Umbilical cord (tissue), 2 donors: ENCODE results near the gene BTBD1. TPM values are rescaled to one million over a fixed set of nuclear protein-coding genes. Genes with fewer than 3 reads are reported as not detected.
"Not testable (repeated sequence)": the region's sequence is repeated elsewhere in the genome, so short reads cannot be mapped to it uniquely, and the experiment has no call there.

ENCODE experiments used
- DNase-seq: peaks from one replicate; pipeline ENCODE4 v3.0.0-alpha.2; 2015; ENCODE audit warnings: low spot score
- total RNA-seq: library from RNA; depleted of rRNA; stranded (reverse); fragments of >200 nt; gene quantifications from one replicate; pipeline ENCODE4 v1.2.3, GENCODE V29; 2014; ENCODE audit warnings: low replicate concordance; ENCODE audit not compliant: insufficient read depth

The BTBD1 gene
- total RNA-seq, 1 donor from 2014 or later, result 65.5 TPM

GRCh38 chr15:83094583-83094982, 27.5 kb upstream of the BTBD1 start:
- no peak for DNase-seq

DNA sequence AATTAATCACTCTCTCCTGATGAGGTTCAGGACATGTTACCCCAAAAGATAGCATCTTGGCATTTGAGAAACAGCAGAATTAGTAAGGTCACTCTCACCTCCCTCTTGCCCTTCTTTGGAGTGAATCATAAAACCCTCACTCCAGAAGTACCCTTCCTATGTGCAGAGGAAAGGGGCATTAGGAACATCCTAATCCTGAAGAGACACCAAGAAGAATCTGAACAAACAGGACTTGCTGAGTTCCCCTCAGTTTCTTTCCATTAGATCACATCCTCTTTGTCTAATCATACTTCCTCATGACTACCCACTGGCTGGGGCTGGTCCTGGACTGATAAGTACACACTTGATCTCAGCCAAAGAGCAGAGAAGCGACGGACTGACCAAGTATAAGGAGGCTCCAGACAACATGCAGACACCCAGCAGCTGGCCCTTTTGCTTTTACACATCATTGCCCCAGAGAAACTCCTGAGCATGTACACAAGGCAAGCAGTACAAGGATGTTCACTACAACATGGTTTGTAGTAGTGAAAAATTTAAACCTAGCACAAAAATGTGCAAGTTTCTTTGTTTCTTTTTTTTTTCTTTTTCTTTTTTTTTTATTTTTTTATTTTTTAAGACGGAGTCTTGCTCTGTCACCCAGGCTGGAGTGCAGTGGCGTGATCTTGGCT, 25.4 kb upstream of the BTBD1 start:
- peak; percentile 66 for DNase-seq

DNA sequence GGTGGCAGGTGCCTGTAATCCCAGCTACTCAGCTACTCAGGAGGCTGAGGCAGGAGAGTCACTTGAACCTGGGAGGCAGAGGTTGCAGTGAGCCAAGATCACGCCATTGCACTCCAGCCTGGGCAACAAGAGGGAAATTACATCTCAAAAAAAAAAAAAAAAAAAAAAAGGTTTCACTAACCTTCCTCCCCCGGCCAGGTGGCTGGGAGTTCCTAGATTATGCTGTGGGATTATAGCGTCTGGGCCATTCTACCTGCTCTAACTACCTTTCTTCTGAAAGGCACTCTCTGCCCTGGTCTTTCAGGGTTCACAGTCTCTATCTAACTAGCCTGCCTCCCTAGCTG, 24.9 kb upstream of the BTBD1 start:
- DNase-seq, result not testable (repeated sequence)

- DNase-seq, result no peak
Observed at GRCh38 chr15:83090465-83090864, 23.4 kb upstream of the BTBD1 start.

- DNase-seq, result no peak
Observed at GRCh38 chr15:83088876-83089275, 21.8 kb upstream of the BTBD1 start.

GRCh38 chr15:83087576-83087975, 20.5 kb upstream of the BTBD1 start:
- DNase-seq, result no peak

DNA sequence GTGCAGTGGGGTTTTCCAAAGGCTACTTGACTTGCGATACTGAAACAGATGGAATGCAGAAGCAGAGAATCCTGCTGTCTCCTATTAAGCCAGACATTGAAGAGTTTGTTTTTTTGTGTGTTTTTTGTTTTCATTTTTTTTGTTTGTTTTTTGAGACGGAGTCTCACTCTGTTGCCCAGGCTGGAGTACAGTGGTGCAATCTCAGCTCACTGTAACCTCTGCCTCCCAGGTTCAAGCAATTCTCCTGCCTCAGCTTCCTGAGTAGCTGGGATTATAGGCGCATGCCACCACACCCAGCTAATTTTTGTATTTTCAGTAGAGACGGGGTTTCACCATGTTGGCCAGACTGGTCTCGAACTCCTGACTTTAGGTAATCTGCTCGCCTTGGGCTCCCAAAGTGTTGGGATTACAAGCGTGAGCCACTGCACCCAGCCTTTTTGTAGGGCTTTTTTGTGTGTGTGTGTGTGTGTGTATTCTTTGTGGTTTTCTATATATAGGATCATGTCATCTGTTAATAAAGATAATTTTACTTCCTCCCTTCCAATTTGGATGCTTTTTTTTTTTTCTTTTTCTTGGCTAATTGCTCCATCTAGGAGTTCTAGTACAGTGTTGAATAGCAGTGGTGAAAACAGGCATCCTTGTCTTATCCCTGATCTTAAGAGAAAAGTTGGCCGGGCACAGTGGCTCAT, 19.0 kb upstream of the BTBD1 start:
- not testable (repeated sequence) for DNase-seq

- DNase-seq, result not testable (repeated sequence)
Observed at GRCh38 chr15:83085461-83085860, 18.4 kb upstream of the BTBD1 start.

DNA sequence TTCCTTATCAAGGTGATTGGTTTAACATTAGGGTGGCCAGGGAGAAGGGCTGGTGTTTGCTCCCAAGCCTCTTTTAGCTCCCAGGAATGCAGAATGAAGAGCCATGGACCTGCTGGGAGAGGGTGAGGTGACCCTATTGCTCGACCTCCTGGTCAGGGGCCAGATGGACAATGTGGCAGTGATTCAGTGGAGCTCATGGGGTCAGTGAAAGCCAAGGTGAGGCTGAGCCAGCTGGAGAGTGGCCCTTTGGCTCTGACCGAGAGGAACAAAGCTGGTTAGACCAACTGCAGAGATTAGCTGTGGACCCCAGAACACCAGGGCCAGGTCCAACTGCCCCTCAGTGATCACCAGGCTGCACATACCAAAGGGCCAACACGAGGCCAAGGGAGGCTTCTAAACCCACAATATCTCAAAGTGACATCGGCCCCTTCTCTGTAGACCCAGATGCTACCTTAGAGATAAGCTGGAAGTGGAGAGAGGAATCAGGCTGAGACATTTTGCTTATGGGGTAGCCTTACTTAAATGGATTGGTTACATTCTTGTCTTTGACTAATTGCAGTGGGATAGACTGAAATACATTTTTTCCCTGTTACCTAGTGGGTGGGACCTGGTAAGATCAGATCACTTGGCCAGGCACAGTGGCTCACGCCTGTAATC, 15.8 kb upstream of the BTBD1 start:
- DNase-seq, result no peak

- DNase-seq, result no peak
Observed at GRCh38 chr15:83081256-83082014, 14.4 kb upstream of the BTBD1 start.

GRCh38 chr15:83078712-83079111, 11.7 kb upstream of the BTBD1 start:
- no peak for DNase-seq

DNA sequence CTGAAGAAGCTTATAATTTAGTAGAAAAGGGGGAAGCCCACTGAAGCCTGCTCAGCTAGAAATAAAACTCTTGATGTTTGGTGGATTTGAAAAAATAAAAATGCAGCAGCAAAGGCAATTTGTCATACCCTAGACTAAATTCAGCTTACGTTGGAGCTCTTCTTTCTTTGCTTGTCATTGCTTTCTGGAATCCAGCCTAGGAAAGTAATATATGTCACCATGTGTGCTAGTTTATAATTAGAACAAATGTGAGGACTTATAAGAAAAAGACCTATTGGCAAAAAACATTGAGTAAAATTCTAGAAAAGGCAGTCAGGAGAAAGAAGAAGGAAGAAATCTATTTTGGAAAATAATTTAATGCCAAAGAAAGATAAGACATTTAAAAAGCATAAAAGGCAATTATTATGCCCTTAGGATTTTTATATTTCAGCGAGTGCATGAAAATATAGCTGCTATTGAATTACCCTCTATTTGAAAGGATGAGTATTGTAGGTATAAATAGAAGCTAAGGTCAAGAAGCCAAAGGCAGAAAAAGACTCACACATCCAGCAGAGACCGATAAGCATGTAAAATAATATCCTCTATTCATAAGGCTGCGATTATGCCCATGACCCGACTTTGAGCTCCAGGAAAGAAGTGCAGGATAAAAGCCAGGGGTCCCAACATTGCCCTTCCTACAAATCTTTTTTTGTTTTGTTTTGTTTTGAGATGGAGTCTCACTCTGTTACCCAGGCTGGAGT, 10.6 kb upstream of the BTBD1 start:
- DNase-seq, result no peak

- DNase-seq, result not testable (repeated sequence)
Observed at GRCh38 chr15:83069211-83069642, 2.2 kb upstream of the BTBD1 start.

GRCh38 chr15:83068054-83068453, 1.0 kb upstream of the BTBD1 start:
- no peak for DNase-seq

GRCh38 chr15:83067638-83067962, 548 bp upstream of the BTBD1 start:
- DNase-seq, result no peak

DNA sequence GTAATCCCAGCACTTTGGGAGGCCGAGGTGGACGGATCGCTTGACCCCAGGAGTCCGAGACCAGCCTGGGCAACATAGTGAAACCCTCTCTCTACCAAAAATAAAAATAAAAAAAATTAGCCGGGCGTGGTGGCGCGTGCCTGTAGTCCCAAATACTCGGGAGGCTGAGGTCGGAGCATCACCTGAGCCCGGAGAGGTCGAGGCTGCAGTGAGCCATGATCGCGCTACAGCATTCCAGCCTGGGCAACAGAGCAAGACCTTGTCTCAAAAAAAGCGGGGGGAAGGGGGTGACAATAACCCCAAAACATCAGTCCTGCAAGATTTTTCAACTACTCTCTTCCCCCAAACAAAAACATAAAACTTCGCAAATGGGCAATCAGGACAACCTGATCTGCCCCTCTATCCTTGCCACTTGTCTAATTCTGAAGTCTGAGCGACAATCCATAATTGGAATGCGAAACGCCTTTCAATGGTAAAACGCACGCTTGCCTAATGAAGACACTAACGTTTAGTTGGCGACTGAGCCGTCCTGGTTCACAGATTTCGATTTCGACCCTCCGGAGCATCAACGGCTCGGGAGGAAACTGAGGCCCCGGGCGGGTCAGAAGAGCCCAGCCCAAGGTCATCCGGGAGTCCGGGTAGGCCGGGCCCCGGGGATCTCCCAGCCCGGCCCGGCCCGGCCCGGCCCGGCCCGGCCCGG, 868 bp downstream of the BTBD1 start:
- DNase-seq, result no peak

DNA sequence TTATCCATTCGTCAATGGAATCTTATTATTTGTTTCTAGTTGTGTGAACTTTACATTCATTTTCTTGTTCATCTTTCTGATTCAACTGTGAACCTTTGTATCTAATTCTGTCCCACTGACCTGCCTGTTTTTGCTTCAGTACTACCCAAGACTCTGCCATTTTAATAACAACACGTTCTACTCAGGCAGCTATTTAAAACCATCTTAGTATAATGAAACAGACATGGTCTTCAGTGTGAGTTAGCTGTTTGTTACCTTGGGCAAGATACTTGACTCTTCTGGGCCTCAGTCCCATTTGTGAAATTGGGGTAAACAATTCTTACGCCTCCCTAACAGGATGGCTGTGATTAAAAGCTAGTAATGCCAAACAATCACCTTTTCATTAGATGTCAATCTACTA, 1.6 kb downstream of the BTBD1 start:
- DNase-seq, result no peak

DNA sequence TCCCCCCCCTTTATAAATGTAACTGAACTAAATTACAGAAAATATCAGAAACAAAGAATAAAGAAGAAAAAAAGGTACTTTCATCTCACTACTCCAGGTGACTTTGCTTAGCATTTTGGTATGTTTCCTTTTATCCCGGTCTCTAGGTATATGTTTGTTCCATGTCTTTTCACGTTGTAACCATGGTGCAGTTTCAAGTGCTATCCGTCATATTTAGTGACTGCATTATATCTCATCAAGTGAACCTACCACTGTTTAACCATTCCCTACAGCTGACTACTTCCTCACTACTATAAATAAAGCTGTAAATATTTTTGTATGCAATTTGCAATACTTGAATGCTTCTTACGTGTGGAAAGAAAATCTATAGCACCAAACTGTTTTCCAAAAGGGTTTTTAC, 2.2 kb downstream of the BTBD1 start:
- DNase-seq, result no peak

GRCh38 chr15:83063551-83063950, 3.5 kb downstream of the BTBD1 start:
- DNase-seq, result no peak

- peak; percentile 27 for DNase-seq
Observed at GRCh38 chr15:83062768-83063180, 4.3 kb downstream of the BTBD1 start.

DNA sequence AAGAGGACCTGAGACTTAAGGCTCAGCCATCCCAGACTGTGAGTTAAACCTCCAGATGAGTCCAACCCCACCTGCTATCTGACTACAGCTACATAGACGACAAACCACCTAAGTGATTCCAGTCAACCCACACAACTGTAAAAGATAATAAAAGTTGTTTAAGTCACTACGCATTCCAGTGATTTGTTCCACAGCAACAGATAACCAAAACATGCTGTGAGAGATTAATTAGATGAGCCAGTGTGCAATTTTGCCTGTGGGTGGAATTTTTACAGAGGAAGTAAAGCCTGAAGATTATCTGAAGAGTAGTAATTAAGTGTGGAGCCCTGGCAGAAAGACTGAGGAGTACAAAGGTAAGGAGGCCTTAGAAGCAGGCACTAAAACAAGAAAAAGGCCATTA, 5.4 kb downstream of the BTBD1 start:
- no peak for DNase-seq
